Mesenchymal stem cell (in vitro differentiated cells and primary cell): Measurements from ENCODE around the gene IPCEF1.

Experiments used
- DNase-seq: peaks from one replicate; pipeline ENCODE4 v3.0.0-alpha.2; 2013
- H2AFZ ChIP-seq: one replicate; pipeline ENCODE4 v1.6.1; 2013; ENCODE audit warnings: low read depth, mild to moderate bottlenecking, control low read depth, inconsistent platforms, low read length, moderate library complexity
- H2AK5ac ChIP-seq: 2 replicates; pipeline ENCODE4 v1.6.1; 2013; ENCODE audit warnings: low read length, moderate library complexity, mild to moderate bottlenecking, inconsistent platforms; ENCODE audit not compliant: severe bottlenecking
- H2BK120ac ChIP-seq: one replicate; pipeline ENCODE4 v1.6.1; 2013; ENCODE audit warnings: low read depth, mild to moderate bottlenecking, inconsistent platforms, low read length, moderate library complexity
- H2BK12ac ChIP-seq, 2 experiments: one replicate each; pipeline ENCODE4 v1.6.1; 2013; ENCODE audit warnings: inconsistent platforms in 2 of 2, low read length in 2 of 2, mild to moderate bottlenecking in 2 of 2, moderate library complexity in 2 of 2, control low read depth in 1 of 2
- H2BK15ac ChIP-seq: one replicate; pipeline ENCODE4 v1.6.1; 2013; ENCODE audit warnings: mild to moderate bottlenecking, low read depth, inconsistent platforms; ENCODE audit not compliant: poor library complexity, severe bottlenecking
- H2BK5ac ChIP-seq: 2 replicates; pipeline ENCODE4 v1.6.1; 2013; ENCODE audit warnings: low read depth, mild to moderate bottlenecking, low read length, control low read depth, inconsistent platforms; ENCODE audit not compliant: poor library complexity, severe bottlenecking
- H3K14ac ChIP-seq, 2 experiments: one replicate each; pipeline ENCODE4 v1.6.1; 2013; ENCODE audit warnings: inconsistent platforms in 2 of 2, low read length in 2 of 2, control low read depth in 1 of 2, mild to moderate bottlenecking in 1 of 2, moderate library complexity in 1 of 2
- H3K18ac ChIP-seq, 2 experiments: one replicate each; pipeline ENCODE4 v1.6.1; 2013; ENCODE audit warnings: inconsistent platforms in 2 of 2, low read length in 2 of 2, control low read depth in 1 of 2, low read depth in 1 of 2, mild to moderate bottlenecking in 1 of 2
- H3K23ac ChIP-seq, 2 experiments: one replicate each; pipeline ENCODE4 v1.6.1; 2013; ENCODE audit warnings: inconsistent platforms in 2 of 2, low read length in 2 of 2, mild to moderate bottlenecking in 2 of 2, moderate library complexity in 2 of 2, control low read depth in 1 of 2
- H3K27ac ChIP-seq: 2 replicates; pipeline ENCODE4 v1.5.1; 2013; ENCODE audit warnings: mild to moderate bottlenecking, moderate library complexity, low read length, control low read depth, inconsistent platforms; ENCODE audit not compliant: poor library complexity, severe bottlenecking
- H3K27me3 ChIP-seq, 2 experiments: 2 replicates each; pipeline versions ENCODE4 v1.6.1 to v1.7.0; 2013; ENCODE audit warnings: low read length in 2 of 2, mild to moderate bottlenecking in 2 of 2, moderate library complexity in 2 of 2, control low read depth in 1 of 2, inconsistent platforms in 1 of 2; ENCODE audit not compliant: control insufficient read depth in 1 of 2, insufficient read depth in 1 of 2
- H3K36me3 ChIP-seq, 2 experiments: 2 replicates each; pipeline versions ENCODE4 v1.6.1 to v1.7.0; 2013; ENCODE audit warnings: low read length in 2 of 2, control low read depth in 1 of 2, inconsistent platforms in 1 of 2, low read depth in 1 of 2, mild to moderate bottlenecking in 1 of 2; ENCODE audit not compliant: insufficient read depth in 2 of 2, control insufficient read depth in 1 of 2
- H3K4ac ChIP-seq, 2 experiments: one replicate each; pipeline ENCODE4 v1.6.1; 2013; ENCODE audit warnings: inconsistent platforms in 2 of 2, low read length in 2 of 2, mild to moderate bottlenecking in 2 of 2, moderate library complexity in 2 of 2, control low read depth in 1 of 2, low read depth in 1 of 2
- H3K4me1 ChIP-seq: 2 replicates; pipeline ENCODE4 v1.6.1; 2013; ENCODE audit warnings: low read depth, low read length, control low read depth; ENCODE audit not compliant: control insufficient read depth, insufficient read depth
- H3K4me2 ChIP-seq: 2 replicates; pipeline ENCODE4 v1.6.1; 2013; ENCODE audit warnings: low read length, mild to moderate bottlenecking, inconsistent platforms; ENCODE audit not compliant: poor library complexity, severe bottlenecking
- H3K4me3 ChIP-seq, 2 experiments: 2 replicates each; pipeline versions ENCODE4 v1.5.1 to v1.7.0; 2013; ENCODE audit warnings: low read length in 2 of 2, mild to moderate bottlenecking in 2 of 2, control low read depth in 1 of 2, low read depth in 1 of 2; ENCODE audit not compliant: insufficient read depth in 1 of 2
- H3K79me1 ChIP-seq: replicated peaks from 2 replicates; pipeline ENCODE4 v1.6.1; 2013; ENCODE audit warnings: mild to moderate bottlenecking, control low read depth, low read length, inconsistent platforms; ENCODE audit not compliant: poor library complexity, severe bottlenecking
- H3K9ac ChIP-seq: 2 replicates; pipeline ENCODE4 v1.7.0; 2013; ENCODE audit warnings: mild to moderate bottlenecking, low read length, moderate library complexity
- H3K9me3 ChIP-seq: 2 replicates; pipeline ENCODE4 v1.7.0; 2013; ENCODE audit warnings: mild to moderate bottlenecking, low read length; ENCODE audit not compliant: control insufficient read depth
- H4K8ac ChIP-seq: one replicate; pipeline ENCODE4 v1.6.1; 2013; ENCODE audit warnings: inconsistent platforms, mild to moderate bottlenecking, low read length, moderate library complexity
- H4K91ac ChIP-seq: one replicate; pipeline ENCODE4 v1.6.1; 2013; ENCODE audit warnings: mild to moderate bottlenecking, low read length, inconsistent platforms
- WGBS: methylation state at CpG from one replicate; pipeline ENCODE4 v1.1.7; 2013; ENCODE audit warnings: mixed read lengths; 5-methylcytosine and 5-hydroxymethylcytosine counted together

The IPCEF1 gene

DNA sequence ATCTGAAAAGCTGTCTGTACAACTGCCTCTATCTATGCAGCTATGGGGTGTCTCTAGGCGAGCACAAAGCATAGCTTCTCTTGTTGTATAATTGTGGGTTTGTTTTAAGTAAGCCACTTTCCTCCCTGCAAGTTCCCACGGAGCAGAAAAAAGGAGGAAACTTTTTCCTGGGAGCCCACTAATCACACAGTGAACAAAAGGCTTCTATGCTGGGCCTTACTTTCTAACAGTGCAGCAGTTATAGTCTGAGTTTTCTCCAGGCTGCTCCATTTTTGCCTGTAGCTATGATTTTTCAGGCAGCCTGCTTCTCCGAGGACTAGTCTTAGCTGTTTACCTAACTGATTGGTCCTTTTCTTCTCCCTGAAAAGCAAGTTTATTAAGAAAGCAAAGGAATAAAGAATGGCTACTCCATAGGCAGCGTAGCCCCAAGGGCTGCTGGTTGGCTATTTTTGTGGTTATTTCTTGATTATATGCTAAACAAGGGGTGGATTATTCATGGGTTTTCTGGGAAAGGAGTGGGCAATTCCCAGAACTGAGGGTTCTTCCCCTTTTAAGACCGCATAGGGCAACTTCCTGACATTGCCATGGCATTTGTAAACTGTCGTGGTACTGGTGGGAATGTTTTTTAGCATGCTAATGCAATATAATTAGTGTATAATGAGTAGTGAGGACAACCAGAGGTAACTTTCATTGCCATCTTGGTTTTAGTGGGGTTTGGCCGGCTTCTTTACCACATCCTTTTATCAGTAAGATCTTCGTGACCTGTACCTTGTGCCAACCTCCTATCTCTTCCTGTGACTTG lies 233.2 kb downstream of the IPCEF1 start:
- Histone ChIP-seq H3K27me3 (peaks cover 0 to 8% of the 10 kb centered on the region in 2 experiments), H2BK5ac (no peak overlapping the region), H4K91ac (no peak overlapping the region), H2BK120ac (no peak overlapping the region), H2BK12ac (no peak overlapping the region), H3K4me1 (no peaks in the 10 kb centered on the region), H3K27ac (no peak overlapping the region), H2AK5ac (no peak overlapping the region), H3K4me2 (no peak overlapping the region), H4K8ac (no peak overlapping the region), H2BK15ac (no peak overlapping the region), H3K23ac (no peak overlapping the region), H3K4ac (no peak overlapping the region), H3K4me3 (no peak overlapping the region), H3K18ac (no peak overlapping the region), H2AFZ (no peak overlapping the region), H3K79me1 (no peaks in the 10 kb centered on the region), H3K36me3 (no peaks in the 10 kb centered on the region), H3K14ac (no peak overlapping the region), H3K9me3 (no peaks in the 10 kb centered on the region), H3K9ac (no peak overlapping the region)
- DNase-seq: no peak
- WGBS: 80% methylated on average over 7 of the region's 8 CpGs

DNA sequence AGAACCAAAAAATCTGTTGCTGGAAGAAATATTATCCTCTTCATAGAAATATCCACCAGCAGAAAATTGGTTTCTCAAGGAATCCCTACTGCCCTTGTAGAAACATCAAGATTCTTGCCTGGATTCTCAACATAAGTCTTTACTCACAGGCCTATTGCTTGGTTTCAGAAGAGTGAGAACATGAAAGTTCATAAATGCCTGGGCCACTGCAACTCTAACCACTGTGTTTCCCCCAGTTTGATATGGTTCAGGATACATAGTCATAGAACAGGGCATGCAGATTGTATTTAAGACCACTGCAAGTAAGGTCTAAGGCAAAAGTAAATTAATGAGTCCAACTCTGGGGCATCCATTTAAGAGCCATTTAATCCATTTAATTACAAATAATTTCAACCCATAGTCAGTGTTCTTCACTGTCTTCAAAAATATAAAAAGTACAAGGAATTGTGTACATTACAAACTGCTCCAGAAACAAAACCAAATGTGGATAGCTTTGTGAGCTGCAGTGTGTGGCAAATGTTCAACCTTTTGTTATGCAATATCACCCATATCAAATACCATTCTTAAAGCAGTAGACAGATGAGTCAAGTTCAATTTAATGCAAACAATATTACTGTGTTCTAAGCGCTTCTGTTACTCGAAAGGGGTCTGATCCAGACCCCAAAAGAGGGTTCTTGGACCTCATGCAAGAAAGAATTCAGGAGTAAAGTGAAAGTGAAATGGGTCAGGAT lies 234.2 kb downstream of the IPCEF1 start:
- Histone ChIP-seq H3K79me1 (no peaks in the 10 kb centered on the region), H3K4ac (no peak overlapping the region), H2AK5ac (no peak overlapping the region), H4K91ac (no peak overlapping the region), H3K4me3 (no peak overlapping the region), H3K27me3 (peaks cover 0 to 8% of the 10 kb centered on the region in 2 experiments), H2BK5ac (no peak overlapping the region), H3K4me2 (no peak overlapping the region), H3K14ac (no peak overlapping the region), H3K27ac (no peak overlapping the region), H3K23ac (no peak overlapping the region), H2BK120ac (no peak overlapping the region), H3K36me3 (no peaks in the 10 kb centered on the region), H4K8ac (no peak overlapping the region), H2BK12ac (no peak overlapping the region), H2BK15ac (no peak overlapping the region), H3K9ac (no peak overlapping the region), H2AFZ (no peak overlapping the region), H3K4me1 (no peaks in the 10 kb centered on the region), H3K18ac (no peak overlapping the region), H3K9me3 (no peaks in the 10 kb centered on the region)
- no peak for DNase-seq
- 81% methylated on average over 2 of the region's 2 CpGs for WGBS

DNA sequence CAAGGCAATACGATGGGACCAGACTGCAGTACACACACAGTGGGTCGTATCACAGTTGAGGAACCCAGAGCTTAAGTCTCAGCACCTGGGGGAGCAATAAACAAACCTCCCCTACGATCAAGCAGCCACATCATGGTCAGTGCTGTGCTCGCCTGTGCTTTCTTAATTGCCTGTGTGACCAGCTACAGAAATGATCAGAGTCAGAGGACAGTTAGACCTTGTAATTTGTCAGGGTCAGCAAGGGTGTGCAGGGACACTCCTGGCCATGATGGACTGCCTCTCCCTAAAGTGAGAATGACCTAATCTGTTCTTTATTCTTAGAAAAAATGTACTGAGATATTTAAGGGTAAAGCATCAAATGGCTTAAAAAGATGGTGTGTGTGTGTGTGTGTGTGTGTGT lies 239.1 kb downstream of the IPCEF1 start:
- H2BK5ac ChIP-seq: no peak overlapping the region
- no peak overlapping the region for H3K18ac ChIP-seq
- no peak overlapping the region for H3K9ac ChIP-seq
- DNase-seq: no peak
- WGBS: 81% methylated on average over 4 of the region's 4 CpGs
- H3K14ac ChIP-seq: no peak overlapping the region
- peaks cover 0 to 8% of the 10 kb centered on the region in 2 experiments for H3K27me3 ChIP-seq
- H2BK120ac ChIP-seq: no peak overlapping the region
- H3K4me1 ChIP-seq: no peaks in the 10 kb centered on the region
- H2BK15ac ChIP-seq: no peak overlapping the region
- no peak overlapping the region for H3K4me3 ChIP-seq
- H3K27ac ChIP-seq: no peak overlapping the region
- H4K8ac ChIP-seq: no peak overlapping the region
- H2AFZ ChIP-seq: no peak overlapping the region
- H3K23ac ChIP-seq: no peak overlapping the region
- H3K4me2 ChIP-seq: no peak overlapping the region
- peaks cover 2% of the 10 kb centered on the region for H3K9me3 ChIP-seq
- H2BK12ac ChIP-seq: no peak overlapping the region
- no peak overlapping the region for H3K4ac ChIP-seq
- H4K91ac ChIP-seq: no peak overlapping the region
- H3K79me1 ChIP-seq: no peaks in the 10 kb centered on the region
- no peak overlapping the region for H2AK5ac ChIP-seq
- no peaks in the 10 kb centered on the region for H3K36me3 ChIP-seq

DNA sequence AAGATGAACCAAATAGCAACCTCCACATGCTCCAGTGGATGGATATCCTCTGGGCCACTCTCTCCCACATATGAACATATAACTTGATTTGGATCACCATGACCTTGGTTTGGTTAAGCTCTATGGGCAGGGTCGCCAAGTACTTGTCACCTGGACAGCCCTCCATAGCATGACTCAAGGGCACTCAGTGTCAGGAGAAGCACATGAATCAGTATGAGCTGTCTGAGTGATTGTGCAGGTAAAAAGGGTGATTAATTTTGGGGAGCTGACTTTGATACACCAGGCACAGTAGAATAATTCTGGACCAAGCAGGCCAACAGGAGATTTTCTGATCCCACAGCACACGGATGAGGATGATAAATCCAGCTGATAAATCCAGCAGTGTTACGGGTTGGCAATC lies 243.2 kb downstream of the IPCEF1 start:
- no peaks in the 10 kb centered on the region for H3K79me1 ChIP-seq
- no peak overlapping the region for H4K91ac ChIP-seq
- no peak overlapping the region for H3K4me3 ChIP-seq
- no peak overlapping the region for H4K8ac ChIP-seq
- no peaks in the 10 kb centered on the region for H3K4me1 ChIP-seq
- H3K9ac ChIP-seq: no peak overlapping the region
- peaks cover 0 to under 1% of the 10 kb centered on the region in 2 experiments for H3K27me3 ChIP-seq
- 87% methylated on average over 3 of the region's 3 CpGs for WGBS
- no peak overlapping the region for H3K4ac ChIP-seq
- H2BK15ac ChIP-seq: no peak overlapping the region
- H3K18ac ChIP-seq: no peak overlapping the region
- no peak overlapping the region for H2BK120ac ChIP-seq
- no peak for DNase-seq
- H2AFZ ChIP-seq: no peak overlapping the region
- no peak overlapping the region for H2BK5ac ChIP-seq
- H2BK12ac ChIP-seq: no peak overlapping the region
- no peak overlapping the region for H3K14ac ChIP-seq
- no peak overlapping the region for H2AK5ac ChIP-seq
- peaks cover 2% of the 10 kb centered on the region for H3K9me3 ChIP-seq
- H3K36me3 ChIP-seq: no peaks in the 10 kb centered on the region
- H3K4me2 ChIP-seq: no peak overlapping the region
- H3K27ac ChIP-seq: no peak overlapping the region
- no peak overlapping the region for H3K23ac ChIP-seq
